ENCODE measurements around the gene CISD3. TPM values are rescaled to one million over a fixed set of nuclear protein-coding genes. Genes with fewer than 3 reads are reported as not detected.

Gene CISD3
- total and polyA plus RNA-seq, 2 of the 8 experiments (the other 6 are each of a cell fraction or from before 2014, with no cell fraction given) = 9.4 to 11.1 TPM

DNA sequence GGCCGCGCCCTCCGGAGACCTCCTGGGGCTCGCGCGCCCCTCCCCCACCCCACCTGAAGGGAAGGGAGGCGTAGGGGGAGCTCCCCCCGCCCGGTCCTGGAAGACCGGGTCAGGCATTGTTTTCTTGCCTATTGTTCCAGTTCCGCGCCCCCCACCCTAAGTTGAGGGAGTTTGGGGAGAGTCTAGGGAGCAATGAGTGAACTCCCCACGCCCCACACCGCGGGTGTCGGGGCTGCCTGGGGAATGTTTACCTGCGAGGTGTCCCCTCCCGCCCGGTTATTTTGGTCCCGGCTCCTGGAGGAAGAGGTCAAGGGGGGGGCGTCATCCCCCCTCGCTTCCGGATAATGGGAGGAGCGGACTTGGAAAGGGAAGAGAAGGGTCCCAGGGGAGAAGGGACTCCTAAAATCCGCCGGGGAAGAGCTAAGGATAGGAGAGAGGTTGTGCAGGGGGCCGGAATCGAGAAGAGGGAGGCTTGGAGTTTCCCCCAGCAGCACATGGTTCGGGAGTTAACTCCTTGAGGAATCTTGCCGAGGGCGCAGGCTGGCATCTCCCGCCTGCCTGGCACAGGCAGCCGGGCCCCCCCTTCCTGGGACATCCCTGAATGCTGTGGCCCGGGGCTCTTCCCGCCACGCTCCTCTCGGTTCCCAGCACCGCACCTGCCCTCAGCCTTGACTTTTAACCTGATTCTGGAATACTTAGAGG, 24.2 kb upstream of the CISD3 start (continued):
- TF ChIP-seq, protein P1, sequence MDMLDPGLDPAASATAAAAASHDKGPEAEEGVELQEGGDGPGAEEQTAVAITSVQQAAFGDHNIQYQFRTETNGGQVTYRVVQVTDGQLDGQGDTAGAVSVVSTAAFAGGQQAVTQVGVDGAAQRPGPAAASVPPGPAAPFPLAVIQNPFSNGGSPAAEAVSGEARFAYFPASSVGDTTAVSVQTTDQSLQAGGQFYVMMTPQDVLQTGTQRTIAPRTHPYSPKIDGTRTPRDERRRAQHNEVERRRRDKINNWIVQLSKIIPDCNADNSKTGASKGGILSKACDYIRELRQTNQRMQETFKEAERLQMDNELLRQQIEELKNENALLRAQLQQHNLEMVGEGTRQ (IDR thresholded peaks at IDR 0.05; ENCODE audit: low read length) = no peak
- peak; percentile 11 for TF ChIP-seq KDM4A (IDR thresholded peaks at IDR 0.05; ENCODE audit: low read depth, low read length, severe bottlenecking)
- no peak for TF ChIP-seq ZNF274 (IDR thresholded peaks at IDR 0.05; ENCODE audit: borderline replicate concordance, extremely low read depth, low read length)
- no peak for TF ChIP-seq EGR1 (IDR thresholded peaks at IDR 0.05; ENCODE audit: borderline replicate concordance, low read depth, low read length)

Data from H1 (cell line).